Astrocyte of the spinal cord (primary cell): Measurements from ENCODE around the gene CTNNBL1.

Experiments
- DNase-seq: peaks from one replicate; pipeline ENCODE4 v3.0.0; 2011; ENCODE audit warnings: low read depth, low spot score
- H3K4me3 ChIP-seq: 2 replicates; pipeline ENCODE4 v1.5.1; 2011; ENCODE audit warnings: low read depth, mild to moderate bottlenecking, low read length, moderate library complexity
- in situ Hi-C: cut with HindIII; loops from 2 replicates; pipeline ENCODE4 v1.10.0; 2017; ENCODE audit warnings: low sequenced_read_pairs
- TF ChIP-seq, protein P1 (sequence below): IDR thresholded peaks from 2 replicates; pipeline ENCODE4 v1.5.1; 2012; ENCODE audit warnings: low read depth, mild to moderate bottlenecking, low read length, inconsistent platforms

Gene CTNNBL1

GRCh38 chr20:37803438-37804307, 109.8 kb downstream of the CTNNBL1 start:
- H3K4me3 ChIP-seq = no peak overlapping the region
- in situ Hi-C loops = no loop called here
- no peak for DNase-seq
- TF ChIP-seq, protein P1, sequence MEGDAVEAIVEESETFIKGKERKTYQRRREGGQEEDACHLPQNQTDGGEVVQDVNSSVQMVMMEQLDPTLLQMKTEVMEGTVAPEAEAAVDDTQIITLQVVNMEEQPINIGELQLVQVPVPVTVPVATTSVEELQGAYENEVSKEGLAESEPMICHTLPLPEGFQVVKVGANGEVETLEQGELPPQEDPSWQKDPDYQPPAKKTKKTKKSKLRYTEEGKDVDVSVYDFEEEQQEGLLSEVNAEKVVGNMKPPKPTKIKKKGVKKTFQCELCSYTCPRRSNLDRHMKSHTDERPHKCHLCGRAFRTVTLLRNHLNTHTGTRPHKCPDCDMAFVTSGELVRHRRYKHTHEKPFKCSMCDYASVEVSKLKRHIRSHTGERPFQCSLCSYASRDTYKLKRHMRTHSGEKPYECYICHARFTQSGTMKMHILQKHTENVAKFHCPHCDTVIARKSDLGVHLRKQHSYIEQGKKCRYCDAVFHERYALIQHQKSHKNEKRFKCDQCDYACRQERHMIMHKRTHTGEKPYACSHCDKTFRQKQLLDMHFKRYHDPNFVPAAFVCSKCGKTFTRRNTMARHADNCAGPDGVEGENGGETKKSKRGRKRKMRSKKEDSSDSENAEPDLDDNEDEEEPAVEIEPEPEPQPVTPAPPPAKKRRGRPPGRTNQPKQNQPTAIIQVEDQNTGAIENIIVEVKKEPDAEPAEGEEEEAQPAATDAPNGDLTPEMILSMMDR = no peak

GRCh38 chr20:37804584-37805566, 111.0 kb downstream of the CTNNBL1 start:
- in situ Hi-C loops = no loop called here
- DNase-seq = no peak
- TF ChIP-seq, protein P1 = no peak
- H3K4me3 ChIP-seq = no peak overlapping the region

- no peak for DNase-seq
These were observed 113.8 kb downstream of the CTNNBL1 start for GRCh38 chr20:37807471-37808232.

GRCh38 chr20:37808233-37809070, 114.6 kb downstream of the CTNNBL1 start:
- in situ Hi-C loops = no loop called here
- no peak for DNase-seq
- H3K4me3 ChIP-seq = no peak overlapping the region
- TF ChIP-seq, protein P1 = no peak

More at GRCh38 chr20:37807471-37808232, 113.8 kb downstream of the CTNNBL1 start:
- no peak overlapping the region for H3K4me3 ChIP-seq
- in situ Hi-C loops = no loop called here
- TF ChIP-seq, protein P1 = no peak

DNA sequence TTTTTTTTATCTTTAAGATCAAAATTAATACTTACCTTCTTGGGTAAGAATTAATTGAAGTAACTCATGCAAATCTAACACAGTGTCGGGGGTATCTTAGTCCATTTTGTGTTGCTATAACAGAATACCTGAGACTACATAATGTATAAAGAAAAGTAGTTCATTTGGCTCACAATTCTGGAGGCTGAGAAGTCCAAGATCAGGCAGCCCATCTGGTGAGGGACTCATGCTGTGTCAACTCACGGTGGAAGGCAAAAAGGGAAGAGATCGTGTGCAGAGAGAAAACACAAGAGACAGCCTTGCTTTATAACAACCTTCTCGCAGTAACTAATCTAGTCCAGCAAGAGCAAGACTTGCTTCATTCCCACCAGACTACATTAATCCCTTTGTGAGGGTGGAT, 116.2 kb downstream of the CTNNBL1 start:
- TF ChIP-seq, protein P1 = no peak
- no peak for DNase-seq
- no peak overlapping the region for H3K4me3 ChIP-seq
- in situ Hi-C loops = no loop called here
